HG03039 (cell line): Measurements from ENCODE around the gene PPP2R5B.

Source experiments
- ATAC-seq: cut with Tn5 transposase; IDR thresholded peaks from one replicate; pipeline ENCODE4 v1.9.1; 2021; ENCODE audit warnings: mild to moderate bottlenecking, moderate library complexity; ENCODE audit not compliant: unreplicated experiment

Gene PPP2R5B

DNA sequence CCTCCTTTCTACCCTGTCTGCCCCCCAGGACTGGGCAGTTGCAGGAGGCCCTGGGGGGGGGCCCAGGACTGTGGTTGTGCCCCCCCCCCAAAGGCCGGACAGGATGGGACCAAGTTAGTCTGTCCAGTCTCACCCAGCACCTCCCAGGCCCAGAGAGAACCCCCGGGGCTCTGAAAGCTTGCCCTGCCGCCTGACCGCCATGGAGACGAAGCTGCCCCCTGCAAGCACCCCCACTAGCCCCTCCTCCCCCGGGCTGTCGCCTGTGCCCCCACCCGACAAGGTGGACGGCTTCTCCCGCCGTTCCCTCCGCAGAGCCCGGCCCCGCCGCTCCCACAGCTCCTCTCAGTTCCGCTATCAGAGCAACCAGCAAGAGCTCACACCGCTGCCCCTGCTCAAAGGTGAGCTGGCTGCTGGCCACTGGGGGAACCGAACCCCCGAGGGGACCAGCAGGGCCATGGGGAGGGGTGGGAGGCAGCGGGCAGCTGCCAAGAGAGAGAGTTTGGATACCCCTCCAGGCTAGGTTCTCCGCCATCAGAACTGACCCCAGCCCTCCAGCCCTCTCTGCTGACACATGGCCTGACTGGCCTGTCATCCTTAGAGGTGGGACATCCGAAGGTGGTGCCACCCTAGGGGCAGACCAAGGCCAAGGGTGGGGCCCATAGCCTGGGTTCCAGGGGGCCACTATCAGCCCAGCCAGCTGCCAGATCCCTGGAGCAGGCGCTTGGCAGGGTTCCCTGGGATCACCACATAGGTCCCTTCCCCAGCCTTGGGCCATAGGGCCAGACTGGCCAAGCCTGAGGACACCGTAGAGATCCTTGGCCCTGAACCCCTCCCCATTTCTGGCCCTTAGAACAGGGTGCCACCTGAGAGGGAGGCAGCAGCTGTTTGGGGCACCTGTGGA is 1.3 kb downstream of the PPP2R5B start:
- ATAC-seq: no peak

DNA sequence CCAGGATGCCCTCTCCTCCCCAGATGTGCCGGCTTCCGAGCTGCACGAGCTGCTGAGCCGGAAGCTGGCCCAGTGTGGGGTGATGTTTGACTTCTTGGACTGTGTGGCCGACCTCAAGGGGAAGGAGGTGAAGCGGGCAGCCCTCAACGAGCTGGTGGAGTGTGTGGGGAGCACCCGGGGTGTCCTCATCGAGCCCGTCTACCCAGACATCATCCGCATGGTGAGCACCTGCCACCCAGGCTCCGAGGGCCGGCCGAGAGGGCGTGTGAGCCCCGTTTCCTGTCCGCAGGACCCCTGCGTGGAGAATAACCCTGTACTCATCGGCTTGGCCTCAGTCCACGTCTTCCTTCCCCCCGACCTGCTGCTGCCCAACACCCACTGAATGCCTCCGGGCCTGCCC is 2.2 kb downstream of the PPP2R5B start:
- ATAC-seq: no peak

DNA sequence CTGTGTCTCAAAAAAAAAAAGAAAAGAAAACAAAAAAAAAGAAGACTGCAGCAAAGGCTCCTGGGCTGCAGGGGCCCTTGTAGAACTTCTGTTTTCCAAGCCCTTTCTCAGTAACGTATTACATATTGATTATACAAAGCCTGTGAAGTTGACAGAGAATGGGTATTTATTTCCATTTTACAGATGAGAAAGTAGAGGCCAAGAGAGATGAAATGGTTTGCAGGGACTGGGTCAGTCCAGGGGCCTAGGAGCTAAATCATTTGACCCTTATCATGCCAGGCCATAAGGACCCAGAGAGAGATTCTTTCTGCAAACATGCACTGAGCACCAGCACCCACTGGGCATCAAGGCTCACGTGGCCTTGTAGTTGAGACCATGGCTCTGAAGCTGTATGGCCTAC is 4.5 kb downstream of the PPP2R5B start:
- no peak for ATAC-seq

DNA sequence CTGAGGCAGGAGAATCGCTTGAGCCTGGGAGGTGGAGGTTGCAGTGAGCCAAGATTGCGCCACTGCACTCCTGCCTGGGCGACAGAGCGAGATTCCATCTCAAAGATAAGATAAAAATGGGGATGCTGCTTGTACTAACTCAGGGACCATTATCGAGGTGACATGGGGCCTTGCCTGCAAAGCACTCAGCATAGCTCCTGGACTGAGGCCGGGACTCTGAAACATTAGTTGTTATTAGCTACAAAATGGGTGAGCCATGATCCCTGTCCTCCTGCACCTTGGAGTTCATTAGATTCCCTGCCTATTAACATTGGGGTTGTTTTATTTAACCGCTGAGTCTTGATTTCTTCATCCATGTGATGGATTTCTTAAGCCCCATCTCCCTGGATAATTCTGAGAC is 5.1 kb downstream of the PPP2R5B start:
- ATAC-seq: no peak

DNA sequence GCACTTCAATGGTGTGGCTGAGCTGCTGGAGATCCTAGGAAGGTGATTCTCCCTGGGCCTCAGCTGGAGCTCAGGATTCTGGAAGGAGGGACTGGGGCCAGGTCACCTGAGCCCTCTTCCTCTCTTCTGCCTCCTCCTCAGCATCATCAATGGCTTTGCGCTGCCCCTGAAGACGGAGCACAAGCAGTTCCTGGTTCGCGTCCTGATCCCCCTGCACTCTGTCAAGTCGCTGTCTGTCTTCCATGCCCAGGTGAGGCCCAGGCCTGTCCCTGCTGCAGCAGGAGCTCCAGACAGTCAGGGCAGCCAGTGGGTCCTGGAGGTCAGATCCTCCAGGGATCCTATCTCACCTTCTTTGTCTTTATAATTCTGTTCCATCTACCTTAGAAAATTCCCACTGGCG is 5.9 kb downstream of the PPP2R5B start:
- no peak for ATAC-seq

DNA sequence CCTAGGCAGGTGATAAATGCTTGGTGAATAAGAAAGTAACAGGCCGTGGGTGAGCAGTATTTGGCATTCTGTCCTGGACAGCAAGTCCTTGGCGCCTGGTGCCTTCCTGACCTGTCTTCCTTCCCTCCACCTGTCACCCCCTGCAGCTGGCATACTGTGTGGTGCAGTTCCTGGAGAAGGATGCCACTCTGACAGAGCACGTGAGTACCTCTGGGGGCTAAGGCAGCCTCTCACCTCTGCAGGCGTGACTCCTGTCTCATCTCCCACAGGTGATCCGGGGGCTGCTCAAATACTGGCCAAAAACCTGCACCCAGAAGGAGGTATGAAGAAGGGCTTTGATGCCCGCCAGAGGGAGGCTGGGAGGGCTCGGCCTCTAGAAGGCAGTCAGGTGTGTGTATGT is 6.8 kb downstream of the PPP2R5B start:
- ATAC-seq: no peak

DNA sequence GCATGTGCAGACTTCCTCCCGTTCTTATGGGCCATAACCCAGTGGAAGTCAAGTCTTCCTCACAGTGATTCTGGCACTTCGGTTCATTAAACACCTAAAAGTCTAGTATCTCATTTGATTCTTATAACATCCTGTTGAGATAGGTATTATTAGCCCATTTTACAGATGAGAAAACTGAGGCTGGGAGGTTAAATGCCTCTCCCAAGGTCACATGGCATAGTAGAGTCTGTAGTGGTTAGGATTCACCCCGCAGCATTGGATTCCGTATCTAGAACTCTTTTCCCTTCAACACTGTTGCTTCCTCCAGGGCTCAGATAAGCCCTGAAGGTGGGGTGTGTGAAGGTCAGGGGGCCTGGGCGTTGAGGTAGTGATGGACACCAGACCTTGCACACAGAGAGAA is 7.8 kb downstream of the PPP2R5B start:
- no peak for ATAC-seq

DNA sequence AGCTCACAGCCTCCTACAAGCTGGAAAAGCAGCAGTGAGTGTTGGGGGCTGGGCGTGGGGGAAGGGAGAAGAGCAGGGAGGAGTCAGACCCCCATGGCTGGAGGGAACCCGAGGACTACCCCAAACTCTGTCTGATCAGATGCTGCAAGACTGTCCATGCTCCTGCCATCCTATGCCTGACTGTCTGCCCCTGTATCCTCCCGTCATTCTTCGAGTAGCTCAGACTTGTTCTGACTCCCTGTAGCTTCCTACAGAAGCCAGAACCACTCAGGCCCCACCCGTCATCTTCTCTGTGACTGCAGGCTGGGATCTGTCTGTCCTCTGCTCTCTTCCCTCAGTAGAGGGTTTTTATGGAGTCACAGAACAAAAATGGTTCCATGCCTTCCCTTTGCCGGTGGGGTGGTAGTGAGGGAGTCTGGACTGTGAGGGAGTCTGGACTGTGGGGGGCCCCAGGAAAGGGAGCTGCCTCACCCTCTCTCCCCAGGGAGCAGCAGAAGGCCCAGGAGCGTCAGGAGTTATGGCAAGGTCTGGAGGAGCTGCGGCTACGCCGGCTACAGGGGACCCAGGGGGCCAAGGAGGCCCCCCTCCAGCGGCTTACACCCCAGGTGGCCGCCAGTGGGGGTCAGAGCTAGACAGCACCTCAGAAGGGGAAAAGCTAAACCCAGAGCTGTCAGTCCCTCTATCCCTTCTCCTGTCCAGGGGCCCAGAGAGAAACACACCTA is 8.9 kb downstream of the PPP2R5B start:
- ATAC-seq: no peak

DNA sequence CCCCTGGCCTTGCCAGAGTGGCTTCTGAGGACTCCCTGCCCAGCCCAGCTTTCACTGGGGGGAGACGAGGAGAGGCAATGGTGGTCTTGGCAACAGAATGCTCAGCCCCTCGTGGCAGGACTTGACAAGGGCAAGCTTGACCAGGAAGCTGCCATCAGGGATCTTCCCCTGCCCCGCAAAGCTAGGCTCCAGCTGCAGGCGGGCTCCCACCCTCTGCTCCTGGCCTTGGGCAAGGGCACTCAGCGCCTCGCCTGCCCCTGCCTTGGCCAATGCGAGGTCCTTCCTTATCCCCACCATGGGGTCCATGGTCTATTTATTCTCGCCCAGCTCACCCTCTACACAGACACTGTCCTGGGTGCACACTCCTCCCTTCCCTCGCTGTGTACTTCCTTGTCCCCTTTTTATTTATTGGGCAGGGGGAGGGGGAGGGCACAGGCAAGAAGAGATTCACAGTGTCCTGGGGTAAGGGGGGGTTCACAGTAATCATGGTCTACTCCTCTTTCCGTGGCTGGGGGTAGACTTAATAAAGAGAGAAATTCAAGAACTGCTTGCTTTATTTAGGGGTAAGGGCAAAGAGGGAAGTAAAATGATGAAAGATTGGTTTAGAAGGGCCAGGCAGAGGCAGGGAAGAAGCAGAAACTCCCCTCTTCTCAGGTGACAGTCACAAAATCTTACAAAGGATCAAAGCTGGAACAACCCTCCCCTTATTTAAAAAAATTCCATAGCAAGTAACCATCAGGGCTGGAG is 9.6 kb downstream of the PPP2R5B start:
- ATAC-seq: no peak

DNA sequence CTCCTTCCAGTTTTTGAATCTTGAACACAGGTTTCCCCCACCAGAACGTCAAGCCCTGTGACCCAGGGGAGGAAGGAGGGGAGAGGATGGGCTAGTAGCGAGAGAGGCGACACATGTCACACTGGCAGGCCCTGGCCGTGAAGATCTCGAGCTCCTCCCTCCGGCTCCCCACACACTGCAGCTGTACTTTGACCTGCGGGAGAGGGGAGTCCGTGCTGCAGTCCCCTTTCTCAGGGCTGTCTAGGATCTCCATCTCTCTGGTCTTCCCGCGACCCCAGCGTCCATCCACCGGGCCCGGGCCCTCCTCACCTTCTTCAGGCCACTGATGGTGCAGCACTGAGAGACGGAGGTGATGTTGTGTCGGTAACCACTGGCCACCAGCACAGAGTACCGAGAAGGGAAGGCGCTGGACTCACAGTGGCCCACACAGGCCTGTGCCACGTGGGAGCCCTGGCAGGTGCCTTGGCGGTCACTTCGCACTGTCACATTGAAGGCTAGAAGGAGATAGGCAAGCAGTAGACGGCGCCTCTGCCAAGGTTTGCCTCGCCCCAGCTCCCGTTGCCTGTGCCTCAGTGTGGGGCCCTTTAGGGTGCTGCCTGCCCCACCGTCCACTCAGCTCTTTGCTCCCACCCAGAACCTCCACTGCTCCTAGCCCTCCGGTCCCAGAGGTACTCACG is 10.3 kb downstream of the PPP2R5B start:
- no peak for ATAC-seq

DNA sequence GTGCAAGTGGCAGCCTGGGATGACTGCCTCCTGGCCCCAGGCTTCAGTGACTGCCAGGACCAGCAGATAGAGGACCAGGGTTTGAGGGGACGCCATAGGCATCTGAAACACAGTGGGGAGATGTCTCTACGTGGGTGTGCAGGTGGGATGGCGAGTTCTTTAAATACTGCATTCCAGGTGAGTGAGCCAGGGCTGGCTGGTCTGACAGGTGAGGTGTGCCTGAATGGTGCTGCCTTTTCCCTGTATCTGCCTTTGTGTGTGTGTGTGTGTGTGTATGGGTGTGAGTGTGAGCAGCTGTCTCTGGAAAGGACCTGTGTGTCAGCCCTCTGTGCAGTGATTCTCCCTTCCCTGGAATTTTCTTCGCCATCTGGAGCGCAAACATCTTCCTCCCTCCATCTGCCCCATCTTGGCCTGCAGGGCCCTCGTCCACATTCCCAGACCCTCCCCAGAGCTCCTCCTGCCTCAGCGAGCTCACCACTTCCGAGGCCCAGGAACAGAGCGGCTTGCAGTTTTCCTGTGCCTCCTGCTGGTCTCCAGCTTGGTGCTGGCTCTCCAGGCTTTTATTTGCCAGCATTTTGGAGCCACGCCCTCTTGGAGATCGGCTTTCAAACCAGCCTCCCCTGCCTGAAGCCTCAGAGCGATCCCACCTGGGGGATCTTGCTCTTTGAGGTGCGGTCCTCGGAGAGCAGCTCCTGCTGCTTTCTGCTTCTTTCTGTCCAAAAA is 11.0 kb downstream of the PPP2R5B start, which contains the start of gene GPHA2:
Gene GPHA2, minus strand, starts transcription at position 535 of the 723 bp plus-strand sequence. Its CDS starts 433 bp downstream, at position 102.
- no peak for ATAC-seq

DNA sequence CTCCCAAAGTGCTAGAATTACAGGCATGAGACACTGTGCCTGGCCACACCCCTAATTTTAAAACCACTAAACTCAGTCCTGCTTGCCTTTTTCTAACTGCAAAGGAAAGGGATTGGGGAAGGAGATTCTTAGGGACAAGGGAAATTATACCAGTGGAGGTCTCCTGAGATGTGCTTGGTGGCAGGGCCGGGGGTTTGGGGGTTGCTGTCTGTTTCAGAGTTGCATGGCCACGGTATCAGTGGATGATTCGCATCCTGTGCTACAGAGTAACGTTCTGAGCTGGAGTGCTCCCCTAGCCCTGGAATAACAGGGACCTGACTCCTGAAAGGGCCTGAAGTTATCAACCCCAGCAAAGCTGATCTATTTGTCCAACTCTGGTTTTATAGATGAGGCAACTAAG is 12.1 kb downstream of the PPP2R5B start:
- ATAC-seq: no peak

DNA sequence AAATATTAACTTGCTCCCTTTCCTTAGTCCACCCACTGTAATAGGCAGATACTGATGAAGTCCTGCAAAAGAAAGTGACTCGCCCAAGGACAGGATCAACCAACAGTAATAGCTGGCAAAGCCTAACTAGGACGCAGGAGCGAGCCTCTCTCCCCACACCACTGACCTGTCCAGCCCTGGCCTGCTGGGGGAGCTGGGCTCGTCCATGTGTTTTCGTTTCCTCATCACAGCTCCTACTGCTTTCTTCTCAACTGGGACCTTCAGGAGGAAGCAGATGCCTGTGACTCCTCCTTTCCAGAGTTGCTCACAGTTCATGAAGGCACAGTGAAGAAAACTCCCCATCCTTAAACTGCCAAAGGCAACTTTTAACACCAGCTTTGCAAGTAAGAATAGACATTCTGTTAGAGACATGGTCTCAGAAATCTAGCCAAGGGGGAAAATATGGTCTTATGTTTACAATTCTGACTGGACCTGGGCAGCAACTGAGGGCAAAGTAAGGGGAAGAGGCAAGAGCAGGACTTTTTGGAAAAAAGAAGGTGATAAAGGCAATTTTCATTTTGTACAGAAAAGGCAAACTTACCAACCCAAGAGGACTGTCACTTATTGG is 22.8 kb downstream of the PPP2R5B start:
- ATAC-seq: no peak

DNA sequence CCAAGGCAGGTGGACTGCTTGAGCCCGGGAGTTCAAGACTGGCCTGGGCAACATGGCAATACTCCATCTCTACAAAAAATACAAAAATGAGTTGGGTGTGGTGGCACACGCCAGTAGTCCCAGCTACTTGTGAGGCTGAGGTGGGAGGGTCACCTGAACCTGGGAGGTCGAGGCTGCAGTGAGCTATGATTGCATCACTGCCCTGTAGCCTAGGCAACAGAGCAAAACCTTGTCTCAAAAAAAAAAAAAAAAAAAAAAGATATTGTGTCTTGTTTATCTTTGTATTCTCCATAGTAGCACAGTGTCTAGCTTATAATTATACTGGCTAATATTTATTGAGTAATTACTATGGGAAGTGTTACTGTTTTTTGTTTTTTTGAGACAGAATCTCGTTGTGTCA is 27.0 kb downstream of the PPP2R5B start:
- no peak for ATAC-seq

DNA sequence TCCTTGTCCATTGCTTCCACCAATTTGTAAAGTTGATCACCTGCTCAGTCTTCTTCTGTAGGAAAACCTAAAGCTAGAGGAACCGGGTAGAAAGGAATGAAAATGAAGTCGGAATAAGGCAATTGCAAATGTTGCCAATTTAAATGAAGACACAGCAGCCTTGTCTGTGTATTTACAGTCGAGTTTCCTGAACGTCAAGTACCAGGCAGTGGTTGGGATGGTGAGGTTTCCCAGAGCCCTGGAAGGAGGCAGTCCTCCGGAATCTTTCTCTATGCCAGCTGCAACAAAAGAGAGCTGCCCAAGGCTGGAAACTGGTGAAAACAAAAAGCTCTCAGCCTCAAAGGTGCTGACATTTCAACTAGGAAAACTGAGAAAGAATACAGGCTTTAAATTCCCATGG is 29.7 kb downstream of the PPP2R5B start:
- no peak for ATAC-seq

DNA sequence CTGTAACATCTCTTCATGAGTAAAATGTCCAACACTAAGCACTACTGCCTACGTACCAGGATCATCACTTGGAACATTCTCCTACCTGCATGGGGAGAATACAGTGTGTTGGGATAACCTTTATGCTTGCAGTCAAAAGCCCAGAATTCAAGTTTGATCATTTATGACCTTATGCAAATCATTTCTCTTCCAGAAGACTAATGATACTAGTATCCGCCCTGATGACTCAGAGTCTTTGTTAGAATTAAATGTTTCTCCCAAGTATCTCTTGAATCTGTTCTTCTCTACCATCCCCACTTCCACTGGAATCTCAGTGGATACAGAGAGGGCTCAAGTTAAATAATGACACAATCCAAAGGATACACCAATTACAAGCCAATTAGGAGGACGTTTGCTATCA is 35.0 kb downstream of the PPP2R5B start:
- no peak for ATAC-seq

DNA sequence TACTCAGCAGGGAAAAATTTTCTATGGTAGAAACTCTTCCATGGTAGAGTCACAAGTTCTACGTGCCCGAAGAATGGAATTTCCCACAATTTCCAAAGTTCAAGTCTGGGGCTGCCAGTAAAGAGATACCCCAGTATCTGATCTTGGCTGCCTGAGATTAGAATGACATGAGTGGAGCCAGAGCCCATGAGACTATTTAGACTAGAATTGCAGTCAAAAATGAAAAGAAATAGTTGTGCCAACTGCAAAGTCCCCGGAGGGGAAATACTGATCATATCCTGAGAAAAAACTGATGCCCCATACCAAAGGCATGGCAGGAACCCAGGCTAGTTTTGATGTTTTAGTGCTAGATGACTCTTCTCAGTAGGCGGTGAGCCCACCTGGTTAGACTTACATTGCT is 36.2 kb downstream of the PPP2R5B start:
- ATAC-seq: no peak

DNA sequence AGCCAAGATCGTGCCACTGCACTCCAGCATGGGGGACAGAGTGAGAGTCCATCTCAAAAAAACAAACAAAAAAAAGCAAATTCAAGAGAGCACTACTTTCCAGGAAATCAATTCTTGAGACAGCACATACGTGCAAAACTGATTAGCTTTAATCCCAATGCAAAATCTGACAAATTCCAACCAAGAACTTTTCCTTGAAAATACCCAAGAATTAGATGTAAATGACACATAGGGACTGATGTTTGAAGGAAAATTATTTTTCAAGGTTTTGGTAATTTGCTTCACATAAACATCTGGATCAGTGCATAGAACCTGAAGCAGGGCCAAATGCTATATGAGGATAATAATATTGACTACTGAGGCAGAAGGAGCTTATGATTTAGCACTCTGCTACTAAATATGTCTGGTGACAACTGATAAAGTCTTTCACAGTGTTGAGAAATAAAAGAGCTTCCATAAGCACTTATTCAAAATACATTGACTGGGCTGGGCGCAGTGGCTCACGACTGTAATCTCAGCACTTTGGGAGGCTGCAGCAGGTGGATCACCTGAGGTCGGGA is 38.7 kb downstream of the PPP2R5B start:
- no peak for ATAC-seq

DNA sequence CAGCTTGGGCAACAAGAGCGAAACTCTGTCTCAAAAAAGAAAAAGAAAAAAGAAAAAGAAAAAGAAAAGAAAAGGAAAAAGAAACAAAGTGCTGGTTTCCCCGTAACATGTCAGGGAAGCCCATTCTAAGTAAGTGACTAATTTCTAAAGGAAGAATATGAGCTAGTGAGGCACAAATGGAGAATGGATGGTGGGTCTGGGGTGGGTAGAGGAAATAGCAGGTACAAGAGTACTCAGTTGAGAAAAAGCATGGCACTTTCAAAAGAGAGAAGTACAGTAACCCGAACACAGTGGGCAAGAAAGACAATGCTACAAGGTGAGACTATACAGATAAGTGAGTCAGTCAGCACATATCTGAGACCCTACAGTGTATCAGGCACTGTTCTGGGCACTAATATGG is 42.9 kb downstream of the PPP2R5B start:
- ATAC-seq: no peak

DNA sequence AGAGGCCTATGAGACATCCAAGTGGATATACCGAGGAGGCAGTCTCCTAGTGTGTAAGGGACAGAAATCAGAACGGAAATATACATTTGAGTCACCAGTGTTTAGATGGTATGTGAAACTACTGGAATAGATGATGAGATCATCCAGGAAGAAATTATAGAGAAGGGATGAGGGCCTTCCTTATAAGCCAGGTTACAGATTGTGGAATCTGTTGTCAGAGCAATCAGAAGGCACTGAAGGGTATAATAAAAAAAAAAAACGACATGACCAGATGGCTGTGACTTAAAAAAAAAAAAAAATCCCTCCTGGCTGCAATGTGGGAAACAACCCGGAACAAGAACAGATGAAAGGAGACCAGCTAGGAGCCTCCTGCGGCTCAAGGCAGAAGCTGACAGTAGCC is 44.7 kb downstream of the PPP2R5B start:
- ATAC-seq: no peak
